Astrocyte of the spinal cord (primary cell): ENCODE results near the gene MEG3.

ENCODE experiments used
- DNase-seq: peaks from one replicate; pipeline ENCODE4 v3.0.0; 2011; ENCODE audit warnings: low read depth, low spot score
- H3K4me3 ChIP-seq: 2 replicates; pipeline ENCODE4 v1.5.1; 2011; ENCODE audit warnings: low read depth, mild to moderate bottlenecking, low read length, moderate library complexity
- in situ Hi-C: cut with HindIII; loops from 2 replicates; pipeline ENCODE4 v1.10.0; 2017; ENCODE audit warnings: low sequenced_read_pairs
- TF ChIP-seq, protein P1 (sequence below): IDR thresholded peaks from 2 replicates; pipeline ENCODE4 v1.5.1; 2012; ENCODE audit warnings: low read depth, mild to moderate bottlenecking, low read length, inconsistent platforms

The MEG3 gene

DNA sequence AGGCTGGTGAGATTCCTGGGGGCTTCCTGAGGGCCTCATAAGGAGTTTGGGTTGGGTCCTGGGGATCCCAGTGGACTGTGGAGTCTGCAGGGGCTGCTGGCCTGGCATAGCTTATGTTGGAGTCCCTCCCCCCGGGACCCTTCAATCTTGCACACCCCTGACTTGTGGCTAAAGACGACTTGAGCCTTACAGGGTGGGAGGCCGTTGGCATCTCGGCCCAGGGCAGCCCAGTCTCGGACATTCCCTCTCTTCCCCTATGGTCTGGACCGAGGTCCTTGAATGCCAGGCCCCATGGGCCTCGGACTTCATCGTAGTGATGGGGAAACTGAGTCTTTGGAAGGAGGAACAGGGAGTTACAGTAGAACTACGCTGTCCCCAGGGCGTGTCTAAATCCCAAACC, 65.1 kb downstream of the MEG3 start:
- no peak for DNase-seq

DNA sequence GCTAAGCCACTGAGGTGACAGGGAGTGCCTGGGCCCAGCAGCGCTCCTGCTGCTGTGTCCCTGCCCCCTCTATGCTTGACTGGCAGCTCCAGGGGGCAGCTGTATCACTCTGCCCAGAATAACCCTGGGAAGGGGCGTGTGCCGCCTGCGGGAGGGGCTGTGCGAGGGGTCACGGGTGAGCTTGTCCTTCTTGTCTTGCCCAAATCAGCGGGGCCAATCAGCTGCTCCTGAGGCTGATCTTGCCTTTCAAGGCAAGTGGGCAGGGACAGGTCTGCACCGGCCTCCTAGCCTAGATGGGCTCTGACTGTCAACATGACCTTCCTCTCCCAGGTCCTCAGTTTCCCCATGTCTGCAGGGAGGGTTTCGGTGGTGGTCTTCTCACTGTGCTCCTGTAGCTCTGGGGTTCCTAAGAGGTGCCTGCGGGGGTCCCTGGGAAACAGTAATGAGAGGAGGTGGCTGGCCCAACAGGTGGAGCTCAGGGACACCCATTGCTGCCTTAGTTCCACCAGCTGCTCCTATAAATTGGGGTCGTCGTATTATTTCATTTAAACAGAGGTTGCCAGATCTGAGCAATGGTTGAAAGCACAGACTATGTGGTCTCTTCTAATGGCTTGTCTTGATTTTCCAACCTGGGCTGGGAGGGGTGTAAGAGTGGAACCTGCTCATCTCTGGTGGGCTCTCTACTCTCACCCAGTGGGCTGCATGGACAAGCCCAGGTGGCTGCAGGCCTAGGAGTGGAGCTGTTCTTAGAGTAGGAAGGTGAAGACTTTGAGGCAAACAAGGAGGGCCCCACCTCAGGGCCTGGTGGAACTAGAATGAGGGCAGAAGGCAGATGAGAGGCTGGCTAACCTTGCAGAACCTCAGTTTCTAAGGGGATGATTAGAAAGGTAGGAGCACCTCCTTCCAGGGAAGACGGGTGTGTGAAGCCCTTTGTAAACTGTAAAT, 65.9 kb downstream of the MEG3 start:
- DNase-seq: no peak
- TF ChIP-seq, protein P1, sequence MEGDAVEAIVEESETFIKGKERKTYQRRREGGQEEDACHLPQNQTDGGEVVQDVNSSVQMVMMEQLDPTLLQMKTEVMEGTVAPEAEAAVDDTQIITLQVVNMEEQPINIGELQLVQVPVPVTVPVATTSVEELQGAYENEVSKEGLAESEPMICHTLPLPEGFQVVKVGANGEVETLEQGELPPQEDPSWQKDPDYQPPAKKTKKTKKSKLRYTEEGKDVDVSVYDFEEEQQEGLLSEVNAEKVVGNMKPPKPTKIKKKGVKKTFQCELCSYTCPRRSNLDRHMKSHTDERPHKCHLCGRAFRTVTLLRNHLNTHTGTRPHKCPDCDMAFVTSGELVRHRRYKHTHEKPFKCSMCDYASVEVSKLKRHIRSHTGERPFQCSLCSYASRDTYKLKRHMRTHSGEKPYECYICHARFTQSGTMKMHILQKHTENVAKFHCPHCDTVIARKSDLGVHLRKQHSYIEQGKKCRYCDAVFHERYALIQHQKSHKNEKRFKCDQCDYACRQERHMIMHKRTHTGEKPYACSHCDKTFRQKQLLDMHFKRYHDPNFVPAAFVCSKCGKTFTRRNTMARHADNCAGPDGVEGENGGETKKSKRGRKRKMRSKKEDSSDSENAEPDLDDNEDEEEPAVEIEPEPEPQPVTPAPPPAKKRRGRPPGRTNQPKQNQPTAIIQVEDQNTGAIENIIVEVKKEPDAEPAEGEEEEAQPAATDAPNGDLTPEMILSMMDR: no peak
- no peak overlapping the region for H3K4me3 ChIP-seq
- in situ Hi-C loops: no loop called here

More for the DNA sequence above, 65.1 kb downstream of the MEG3 start:
- TF ChIP-seq, protein P1: no peak
- H3K4me3 ChIP-seq: no peak overlapping the region
- in situ Hi-C loops: no loop called here

DNA sequence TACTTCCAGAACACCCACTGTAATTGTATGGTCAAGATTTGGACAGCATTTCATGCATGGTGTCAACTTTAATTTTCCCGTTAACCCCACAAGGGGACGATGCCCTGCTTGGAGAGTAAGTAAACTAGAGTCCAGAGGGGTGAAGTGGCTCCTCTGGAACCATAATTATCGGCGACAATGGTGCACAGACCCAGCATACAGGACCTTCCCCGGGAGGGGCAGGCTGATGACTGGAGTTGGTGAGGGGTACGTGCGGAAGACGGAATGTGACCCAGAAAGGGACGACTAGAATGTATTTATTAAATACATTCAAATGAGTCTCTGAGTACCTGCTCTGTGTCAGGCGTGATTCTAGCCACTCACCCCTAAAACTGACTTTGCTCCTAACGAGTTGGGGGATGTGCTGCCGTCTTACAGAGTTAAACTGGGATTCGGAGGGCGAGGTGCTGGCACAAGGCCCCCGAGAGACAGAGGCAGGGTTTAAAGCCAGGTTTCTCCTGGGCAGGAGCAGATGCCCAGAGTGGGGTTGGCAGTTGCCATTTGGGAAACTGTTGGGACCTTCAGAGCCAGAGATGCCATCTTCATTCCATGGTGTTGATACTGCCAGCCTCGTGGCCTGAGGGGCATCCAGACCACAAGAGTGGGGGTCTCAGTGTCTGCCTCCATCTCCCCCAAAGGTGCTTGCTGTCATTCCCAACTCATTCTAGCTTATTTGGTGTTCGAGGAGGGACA, 66.7 kb downstream of the MEG3 start:
- in situ Hi-C loops: no loop called here
- no peak for DNase-seq
- TF ChIP-seq, protein P1: no peak
- H3K4me3 ChIP-seq: no peak overlapping the region

DNA sequence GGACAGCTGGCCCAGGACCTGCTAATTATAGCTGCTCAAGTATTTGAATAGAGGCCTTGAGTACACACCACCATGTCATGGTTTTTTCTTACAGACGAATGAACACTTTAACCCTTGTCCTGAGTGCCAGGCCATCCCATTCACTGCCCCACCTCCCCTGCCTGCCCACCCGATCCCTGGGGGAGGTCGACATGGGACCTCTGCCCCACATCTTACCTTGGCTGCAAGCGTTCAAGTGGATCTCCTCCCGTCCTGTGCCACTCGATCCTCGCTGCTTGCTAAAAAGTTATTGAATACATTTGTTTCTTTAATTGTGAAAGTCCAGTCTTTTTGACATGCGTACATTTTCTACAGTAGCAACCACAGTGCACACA, 67.3 kb downstream of the MEG3 start:
- in situ Hi-C loops: no loop called here
- TF ChIP-seq, protein P1: no peak
- no peak overlapping the region for H3K4me3 ChIP-seq
- DNase-seq: no peak

DNA sequence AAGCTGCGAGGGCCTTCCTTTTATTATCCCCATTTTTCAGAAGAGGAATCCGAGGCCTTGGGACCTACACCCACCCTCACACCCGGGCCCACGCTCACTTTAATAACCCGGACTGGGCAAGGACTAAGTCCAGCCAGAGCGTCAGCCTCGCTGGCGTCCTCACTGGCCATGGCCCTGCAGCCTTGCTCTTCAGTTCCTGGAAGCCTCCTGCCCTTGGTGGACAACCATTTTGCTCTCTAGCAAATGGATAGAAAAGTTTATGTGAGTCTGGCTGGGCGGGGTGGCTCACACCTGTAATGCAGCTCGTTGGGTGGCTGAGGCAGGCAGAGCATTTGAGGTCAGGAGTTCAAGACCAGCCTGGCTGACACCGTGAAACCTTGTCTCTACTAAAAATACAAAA, 67.8 kb downstream of the MEG3 start:
- DNase-seq: no peak
- in situ Hi-C loops: no loop called here
- TF ChIP-seq, protein P1: no peak
- no peak overlapping the region for H3K4me3 ChIP-seq

DNA sequence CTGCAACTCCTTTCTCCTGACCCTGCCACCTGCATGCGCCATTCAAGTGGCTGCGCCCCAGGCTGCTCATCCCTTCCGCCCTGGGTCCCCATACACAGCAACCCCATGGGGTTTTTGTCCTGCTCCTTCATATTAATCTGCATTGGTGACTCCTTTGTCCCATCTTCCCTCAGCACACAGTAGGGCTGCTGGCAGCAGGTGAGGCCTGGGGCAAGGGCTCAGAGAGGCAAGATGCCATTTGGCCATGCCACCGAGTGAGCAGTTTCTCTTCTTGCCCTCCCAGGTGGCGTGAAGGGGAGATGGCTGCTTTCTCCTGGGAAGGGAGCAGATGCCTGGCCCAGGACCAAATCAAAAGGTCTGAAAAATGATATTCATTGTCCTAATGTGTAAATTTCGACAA, 68.5 kb downstream of the MEG3 start:
- TF ChIP-seq, protein P1: no peak
- in situ Hi-C loops: no loop called here
- no peak overlapping the region for H3K4me3 ChIP-seq
- no peak for DNase-seq
